Measurements from ENCODE around the gene SWT1. TPM values are rescaled to one million over a fixed set of nuclear protein-coding genes. Genes with fewer than 3 reads are reported as not detected.

Gene SWT1
- total and polyA plus RNA-seq, 2 of the 13 experiments (the other 11 are each of a cell fraction or from before 2014, with no cell fraction given): 1.7 to 2.5 TPM

DNA sequence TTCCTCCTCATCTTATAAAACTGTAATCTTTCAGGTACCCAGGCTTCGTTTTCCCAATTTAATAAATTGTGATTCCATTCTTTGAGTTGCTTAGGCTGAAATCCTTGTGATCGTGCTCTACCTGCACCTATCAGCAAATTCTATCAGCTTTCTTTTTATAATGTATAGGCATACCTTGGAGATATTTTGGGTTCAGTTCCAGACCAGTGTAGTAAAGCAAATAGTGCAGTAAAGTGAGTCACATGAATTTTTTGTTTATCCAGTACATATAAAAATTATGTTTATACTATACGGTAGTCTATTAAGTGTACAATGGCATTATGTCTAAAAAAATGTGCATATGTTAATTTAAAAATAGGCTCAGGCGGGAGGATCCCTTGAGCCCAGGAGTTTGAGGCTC, 5.5 kb downstream of the SWT1 start (continued):
- TF ChIP-seq, protein P1, sequence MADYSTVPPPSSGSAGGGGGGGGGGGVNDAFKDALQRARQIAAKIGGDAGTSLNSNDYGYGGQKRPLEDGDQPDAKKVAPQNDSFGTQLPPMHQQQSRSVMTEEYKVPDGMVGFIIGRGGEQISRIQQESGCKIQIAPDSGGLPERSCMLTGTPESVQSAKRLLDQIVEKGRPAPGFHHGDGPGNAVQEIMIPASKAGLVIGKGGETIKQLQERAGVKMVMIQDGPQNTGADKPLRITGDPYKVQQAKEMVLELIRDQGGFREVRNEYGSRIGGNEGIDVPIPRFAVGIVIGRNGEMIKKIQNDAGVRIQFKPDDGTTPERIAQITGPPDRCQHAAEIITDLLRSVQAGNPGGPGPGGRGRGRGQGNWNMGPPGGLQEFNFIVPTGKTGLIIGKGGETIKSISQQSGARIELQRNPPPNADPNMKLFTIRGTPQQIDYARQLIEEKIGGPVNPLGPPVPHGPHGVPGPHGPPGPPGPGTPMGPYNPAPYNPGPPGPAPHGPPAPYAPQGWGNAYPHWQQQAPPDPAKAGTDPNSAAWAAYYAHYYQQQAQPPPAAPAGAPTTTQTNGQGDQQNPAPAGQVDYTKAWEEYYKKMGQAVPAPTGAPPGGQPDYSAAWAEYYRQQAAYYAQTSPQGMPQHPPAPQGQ (CRISPR knock-in tag; IDR thresholded peaks at IDR 0.05; ENCODE audit: borderline replicate concordance): no peak
- TF ChIP-seq MAFK (conservative IDR thresholded peaks at IDR 0.05 in 1 of 2, IDR thresholded peaks at IDR 0.05 in 1 of 2; ENCODE audit: low read length in 2 of 2): no peak
- TF ChIP-seq, protein P2, sequence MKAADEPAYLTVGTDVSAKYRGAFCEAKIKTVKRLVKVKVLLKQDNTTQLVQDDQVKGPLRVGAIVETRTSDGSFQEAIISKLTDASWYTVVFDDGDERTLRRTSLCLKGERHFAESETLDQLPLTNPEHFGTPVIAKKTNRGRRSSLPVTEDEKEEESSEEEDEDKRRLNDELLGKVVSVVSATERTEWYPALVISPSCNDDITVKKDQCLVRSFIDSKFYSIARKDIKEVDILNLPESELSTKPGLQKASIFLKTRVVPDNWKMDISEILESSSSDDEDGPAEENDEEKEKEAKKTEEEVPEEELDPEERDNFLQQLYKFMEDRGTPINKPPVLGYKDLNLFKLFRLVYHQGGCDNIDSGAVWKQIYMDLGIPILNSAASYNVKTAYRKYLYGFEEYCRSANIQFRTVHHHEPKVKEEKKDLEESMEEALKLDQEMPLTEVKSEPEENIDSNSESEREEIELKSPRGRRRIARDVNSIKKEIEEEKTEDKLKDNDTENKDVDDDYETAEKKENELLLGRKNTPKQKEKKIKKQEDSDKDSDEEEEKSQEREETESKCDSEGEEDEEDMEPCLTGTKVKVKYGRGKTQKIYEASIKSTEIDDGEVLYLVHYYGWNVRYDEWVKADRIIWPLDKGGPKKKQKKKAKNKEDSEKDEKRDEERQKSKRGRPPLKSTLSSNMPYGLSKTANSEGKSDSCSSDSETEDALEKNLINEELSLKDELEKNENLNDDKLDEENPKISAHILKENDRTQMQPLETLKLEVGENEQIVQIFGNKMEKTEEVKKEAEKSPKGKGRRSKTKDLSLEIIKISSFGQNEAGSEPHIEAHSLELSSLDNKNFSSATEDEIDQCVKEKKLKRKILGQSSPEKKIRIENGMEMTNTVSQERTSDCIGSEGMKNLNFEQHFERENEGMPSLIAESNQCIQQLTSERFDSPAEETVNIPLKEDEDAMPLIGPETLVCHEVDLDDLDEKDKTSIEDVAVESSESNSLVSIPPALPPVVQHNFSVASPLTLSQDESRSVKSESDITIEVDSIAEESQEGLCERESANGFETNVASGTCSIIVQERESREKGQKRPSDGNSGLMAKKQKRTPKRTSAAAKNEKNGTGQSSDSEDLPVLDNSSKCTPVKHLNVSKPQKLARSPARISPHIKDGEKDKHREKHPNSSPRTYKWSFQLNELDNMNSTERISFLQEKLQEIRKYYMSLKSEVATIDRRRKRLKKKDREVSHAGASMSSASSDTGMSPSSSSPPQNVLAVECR (CRISPR knock-in tag; IDR thresholded peaks at IDR 0.05; ENCODE audit: borderline replicate concordance): no peak

DNA sequence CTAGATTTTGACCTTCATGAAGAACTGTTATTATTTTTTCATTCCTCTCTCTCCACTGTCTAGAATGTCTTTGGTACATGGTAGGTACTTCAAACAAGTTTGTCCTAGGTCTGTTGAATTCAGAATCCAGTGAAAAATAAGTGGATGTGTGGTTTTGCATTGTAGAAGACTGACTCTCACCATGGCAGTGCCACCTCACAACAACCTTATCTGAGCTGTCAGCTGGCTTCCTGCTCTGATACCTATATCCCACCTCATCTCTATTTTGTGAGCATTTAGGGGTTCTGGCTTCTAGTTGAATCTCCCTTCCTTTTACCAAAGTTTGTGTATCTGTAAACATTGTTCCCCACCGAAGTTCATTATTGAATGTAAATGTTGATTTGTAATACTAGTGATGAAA, 9.1 kb downstream of the SWT1 start:
- H3K4me1 ChIP-seq (ENCODE audit: insufficient read depth, low read length): peaks cover 10% of the 10 kb centered on the region
- TF ChIP-seq CCAR2 (optimal IDR thresholded peaks at IDR 0.05; ENCODE audit: low read depth, low read length) (no peak), DNMT3B (CRISPR knock-in tag; conservative IDR thresholded peaks at IDR 0.05) (no peak), ZNF34 (CRISPR knock-in tag; IDR thresholded peaks at IDR 0.05; ENCODE audit: borderline replicate concordance) (no peak), THAP11 (CRISPR knock-in tag; IDR thresholded peaks at IDR 0.05) (no peak), SAP130 (CRISPR knock-in tag; IDR thresholded peaks at IDR 0.05; ENCODE audit: low read depth) (no peak), ATAD3A (CRISPR knock-in tag; IDR thresholded peaks at IDR 0.05) (no peak)
- TF ChIP-seq, protein P3, sequence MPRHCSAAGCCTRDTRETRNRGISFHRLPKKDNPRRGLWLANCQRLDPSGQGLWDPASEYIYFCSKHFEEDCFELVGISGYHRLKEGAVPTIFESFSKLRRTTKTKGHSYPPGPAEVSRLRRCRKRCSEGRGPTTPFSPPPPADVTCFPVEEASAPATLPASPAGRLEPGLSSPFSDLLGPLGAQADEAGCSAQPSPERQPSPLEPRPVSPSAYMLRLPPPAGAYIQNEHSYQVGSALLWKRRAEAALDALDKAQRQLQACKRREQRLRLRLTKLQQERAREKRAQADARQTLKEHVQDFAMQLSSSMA (CRISPR knock-in tag; IDR thresholded peaks at IDR 0.05): no peak
- TF ChIP-seq, protein P4, sequence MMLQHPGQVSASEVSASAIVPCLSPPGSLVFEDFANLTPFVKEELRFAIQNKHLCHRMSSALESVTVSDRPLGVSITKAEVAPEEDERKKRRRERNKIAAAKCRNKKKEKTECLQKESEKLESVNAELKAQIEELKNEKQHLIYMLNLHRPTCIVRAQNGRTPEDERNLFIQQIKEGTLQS (CRISPR knock-in tag; IDR thresholded peaks at IDR 0.05): no peak
- TF ChIP-seq, protein P5, sequence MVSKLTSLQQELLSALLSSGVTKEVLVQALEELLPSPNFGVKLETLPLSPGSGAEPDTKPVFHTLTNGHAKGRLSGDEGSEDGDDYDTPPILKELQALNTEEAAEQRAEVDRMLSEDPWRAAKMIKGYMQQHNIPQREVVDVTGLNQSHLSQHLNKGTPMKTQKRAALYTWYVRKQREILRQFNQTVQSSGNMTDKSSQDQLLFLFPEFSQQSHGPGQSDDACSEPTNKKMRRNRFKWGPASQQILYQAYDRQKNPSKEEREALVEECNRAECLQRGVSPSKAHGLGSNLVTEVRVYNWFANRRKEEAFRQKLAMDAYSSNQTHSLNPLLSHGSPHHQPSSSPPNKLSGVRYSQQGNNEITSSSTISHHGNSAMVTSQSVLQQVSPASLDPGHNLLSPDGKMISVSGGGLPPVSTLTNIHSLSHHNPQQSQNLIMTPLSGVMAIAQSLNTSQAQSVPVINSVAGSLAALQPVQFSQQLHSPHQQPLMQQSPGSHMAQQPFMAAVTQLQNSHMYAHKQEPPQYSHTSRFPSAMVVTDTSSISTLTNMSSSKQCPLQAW (CRISPR knock-in tag; IDR thresholded peaks at IDR 0.05): no peak

More for the DNA sequence above, 9.1 kb downstream of the SWT1 start:
- 69% methylated on average over 1 of the region's 1 CpG for WGBS (ENCODE audit: low lambda C conversion rate)
- ChIA-PET POLR2A (no interaction called here), CTCF (ENCODE audit: low intra/inter-chr PET ratio, low total read pairs) (no interaction called here)
- FAIRE-seq (no peak), ATAC-seq (no peak), DNase-seq (ENCODE audit: low spot score) (no peak)
- Histone ChIP-seq H4K20me1 (ENCODE audit: insufficient read depth, low read length) (no peaks in the 10 kb centered on the region), H3K9me3 (ENCODE audit: low read length) (no peaks in the 10 kb centered on the region), H3K27me3 (ENCODE audit: control insufficient read depth in 1 of 2, insufficient read depth in 2 of 2, low read length in 2 of 2) (no peaks in the 10 kb centered on the region), H3K4me2 (ENCODE audit: low read depth, low read length) (no peak overlapping the region), H3K9ac (ENCODE audit: insufficient read depth, low read depth, low read length) (no peak overlapping the region), H3K27ac (ENCODE audit: extremely low read length, insufficient read depth, low read length) (no peak overlapping the region), H3K36me3 (replicated peaks in 1 of 2; ENCODE audit: control insufficient read depth in 1 of 2, insufficient read depth in 2 of 2, low read length in 2 of 2) (0 out of 5 replicates have a peak, but pooled peaks cover 0 to 2% of the 10 kb centered on the region in 2 experiments), H2AFZ (ENCODE audit: low read length) (no peak overlapping the region), H3K4me3 (replicated peaks in 1 of 3; ENCODE audit: insufficient read depth in 1 of 3, low read depth in 2 of 3, low read length in 3 of 3) (no peak overlapping the region), H3K79me2 (ENCODE audit: insufficient read depth, low read length) (no peaks in the 10 kb centered on the region)
- intact Hi-C loops (cut with micrococcal nuclease; ENCODE audit: unreplicated experiment) (no loop called here), in situ Hi-C loops (cut with HindIII; ENCODE audit: extremely low pct_ligation_motif_present, low pct_unique_long_range_greater_than_20kb) (loop anchor here (5.0 kb wide), 1 partner anchor 359 kb away; no protein-coding TSS in a partner anchor)
- BruUV-seq (replicated peaks): no TSS peak

All from HepG2 (cell line).